GM23338 (cell line): ENCODE data around the gene PRKAR1B. TPM values are rescaled to one million over a fixed set of nuclear protein-coding genes. Genes with fewer than 3 reads are reported as not detected.

ENCODE experiments used
- ATAC-seq: fragments of 200-7000 bp; cut with Tn5 transposase; 3 replicates; pipeline ENCODE4 v1.9.1; 2020
- DNase-seq: peaks from one replicate; pipeline ENCODE4 v3.0.0-alpha.2; 2015; ENCODE audit warnings: low spot score
- H2AFZ ChIP-seq: fragments of 200-600 bp; sonication (generic); 2 replicates; pipeline ENCODE4 v1.8.0; 2016; ENCODE audit warnings: antibody characterized with exemption, mild to moderate bottlenecking, moderate library complexity
- H3F3A ChIP-seq: fragments of 200-600 bp; sonication (generic); replicated peaks from 2 replicates; pipeline ENCODE4 v1.8.0; 2017; ENCODE audit warnings: antibody characterized with exemption, mixed run types, low read depth
- H3K27ac ChIP-seq: fragments of 200-600 bp; sonication (generic); 2 replicates; pipeline ENCODE4 v1.6.1; 2016; ENCODE audit warnings: low read depth
- H3K27me3 ChIP-seq: fragments of 200-600 bp; sonication (generic); 2 replicates; pipeline ENCODE4 v1.8.0; 2016; ENCODE audit warnings: mild to moderate bottlenecking, mixed run types, moderate library complexity; ENCODE audit not compliant: insufficient read depth
- H3K36me3 ChIP-seq: fragments of 200-600 bp; sonication (generic); 2 replicates; pipeline ENCODE4 v1.8.0; 2016; ENCODE audit warnings: mild to moderate bottlenecking; ENCODE audit not compliant: insufficient read depth
- H3K4me1 ChIP-seq: fragments of 200-600 bp; sonication (generic); 2 replicates; pipeline ENCODE4 v1.8.0; 2016; ENCODE audit warnings: mild to moderate bottlenecking, moderate library complexity; ENCODE audit not compliant: insufficient read depth
- H3K4me2 ChIP-seq: fragments of 200-600 bp; sonication (generic); 2 replicates; pipeline ENCODE4 v1.7.1; 2017; ENCODE audit warnings: mixed run types
- H3K4me3 ChIP-seq: fragments of 200-600 bp; sonication (generic); 2 replicates; pipeline ENCODE4 v1.6.1; 2016; ENCODE audit warnings: mixed run types
- H3K79me2 ChIP-seq: fragments of 200-600 bp; sonication (generic); replicated peaks from 2 replicates; pipeline ENCODE4 v1.8.0; 2017; ENCODE audit warnings: mild to moderate bottlenecking; ENCODE audit not compliant: insufficient read depth
- H3K9me2 ChIP-seq: fragments of 200-600 bp; sonication (generic); 2 replicates; pipeline ENCODE4 v1.8.0; 2017; ENCODE audit not compliant: insufficient read depth
- H4K20me1 ChIP-seq: fragments of 200-600 bp; sonication (generic); replicated peaks from 2 replicates; pipeline ENCODE4 v1.8.0; 2017; ENCODE audit warnings: mild to moderate bottlenecking; ENCODE audit not compliant: insufficient read depth
- H3K27ac Mint-ChIP-seq: 2 replicates; pipeline ENCODE4 v1.8.0; 2020; ENCODE audit warnings: inconsistent platforms, mild to moderate bottlenecking, moderate library complexity, mixed read lengths
- H3K27me3 Mint-ChIP-seq: 3 replicates; pipeline ENCODE4 v1.8.0; 2022; ENCODE audit warnings: low read depth, mild to moderate bottlenecking, moderate library complexity, mixed read lengths, inconsistent platforms; ENCODE audit not compliant: insufficient read depth, poor library complexity
- H3K36me3 Mint-ChIP-seq: 3 replicates; pipeline ENCODE4 v1.8.0; 2021; ENCODE audit warnings: low read depth, mild to moderate bottlenecking, inconsistent platforms, moderate library complexity, mixed read lengths
- H3K4me1 Mint-ChIP-seq: 3 replicates; pipeline ENCODE4 v1.8.0; 2020; ENCODE audit warnings: mild to moderate bottlenecking, inconsistent platforms, mixed read lengths
- H3K4me3 Mint-ChIP-seq: 3 replicates; pipeline ENCODE4 v1.8.0; 2021; ENCODE audit warnings: moderate library complexity, mild to moderate bottlenecking, inconsistent platforms, mixed read lengths
- H3K9me3 Mint-ChIP-seq: 3 replicates; pipeline ENCODE4 v1.8.0; 2020; ENCODE audit warnings: moderate library complexity, mild to moderate bottlenecking, inconsistent platforms, mixed read lengths
- CTCF ChIP-seq, 2 experiments: fragments of 200-600 bp in 1 of 2; sonication (generic) in 1 of 2; conservative IDR thresholded peaks; 2 replicates each; pipeline versions ENCODE4 v1.5.1 to v1.6.1; 2016 to 2017; ENCODE audit warnings: antibody characterized with exemption in 2 of 2, low read depth in 2 of 2, mild to moderate bottlenecking in 2 of 2, moderate library complexity in 1 of 2
- NANOG ChIP-seq: IDR thresholded peaks from 2 replicates; pipeline ENCODE4 v1.6.1; 2016; ENCODE audit warnings: antibody characterized with exemption, borderline replicate concordance
- polyA plus RNA-seq: library from polyadenylated mRNA; unstranded; fragments of >200 nt; fragmentation: Nextera tagmentation; extraction: Ambion mirVana; gene quantifications from 2 replicates; pipeline ENCODE4 v1.2.1, GENCODE V29; 2016
- total RNA-seq: library from RNA; depleted of rRNA; stranded (reverse); fragments of >200 nt; shearing (Covaris generic); gene quantifications from 2 replicates; pipeline ENCODE4 v1.2.3, GENCODE V29; 2014
- TF ChIP-seq, protein P1 (sequence below): fragments of 250-450 bp; sonication (Bioruptor Pico); IDR thresholded peaks from 2 replicates; pipeline ENCODE4 v1.5.0; 2020; ENCODE audit warnings: mild to moderate bottlenecking, moderate library complexity

Gene PRKAR1B
- total and polyA plus RNA-seq, 2 experiments from 2014 or later: 35.7 to 36.7 TPM

DNA sequence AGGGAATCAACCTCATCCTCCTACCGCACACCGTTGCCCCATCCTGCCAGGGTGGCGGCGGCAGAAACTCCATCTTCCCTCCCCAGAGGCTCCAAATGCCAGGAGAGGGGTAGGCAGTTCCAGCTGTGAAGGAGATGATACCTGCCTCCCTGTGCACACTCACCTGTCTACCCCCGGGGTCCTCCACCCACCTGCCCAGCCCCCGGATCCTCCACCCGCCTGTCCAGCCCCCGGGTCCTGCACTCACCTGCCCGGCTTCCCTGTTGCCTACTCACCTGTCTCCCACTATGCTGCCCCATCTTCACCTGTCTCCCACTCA is 14.0 kb downstream of the PRKAR1B start (continued):
- TF ChIP-seq, protein P1, sequence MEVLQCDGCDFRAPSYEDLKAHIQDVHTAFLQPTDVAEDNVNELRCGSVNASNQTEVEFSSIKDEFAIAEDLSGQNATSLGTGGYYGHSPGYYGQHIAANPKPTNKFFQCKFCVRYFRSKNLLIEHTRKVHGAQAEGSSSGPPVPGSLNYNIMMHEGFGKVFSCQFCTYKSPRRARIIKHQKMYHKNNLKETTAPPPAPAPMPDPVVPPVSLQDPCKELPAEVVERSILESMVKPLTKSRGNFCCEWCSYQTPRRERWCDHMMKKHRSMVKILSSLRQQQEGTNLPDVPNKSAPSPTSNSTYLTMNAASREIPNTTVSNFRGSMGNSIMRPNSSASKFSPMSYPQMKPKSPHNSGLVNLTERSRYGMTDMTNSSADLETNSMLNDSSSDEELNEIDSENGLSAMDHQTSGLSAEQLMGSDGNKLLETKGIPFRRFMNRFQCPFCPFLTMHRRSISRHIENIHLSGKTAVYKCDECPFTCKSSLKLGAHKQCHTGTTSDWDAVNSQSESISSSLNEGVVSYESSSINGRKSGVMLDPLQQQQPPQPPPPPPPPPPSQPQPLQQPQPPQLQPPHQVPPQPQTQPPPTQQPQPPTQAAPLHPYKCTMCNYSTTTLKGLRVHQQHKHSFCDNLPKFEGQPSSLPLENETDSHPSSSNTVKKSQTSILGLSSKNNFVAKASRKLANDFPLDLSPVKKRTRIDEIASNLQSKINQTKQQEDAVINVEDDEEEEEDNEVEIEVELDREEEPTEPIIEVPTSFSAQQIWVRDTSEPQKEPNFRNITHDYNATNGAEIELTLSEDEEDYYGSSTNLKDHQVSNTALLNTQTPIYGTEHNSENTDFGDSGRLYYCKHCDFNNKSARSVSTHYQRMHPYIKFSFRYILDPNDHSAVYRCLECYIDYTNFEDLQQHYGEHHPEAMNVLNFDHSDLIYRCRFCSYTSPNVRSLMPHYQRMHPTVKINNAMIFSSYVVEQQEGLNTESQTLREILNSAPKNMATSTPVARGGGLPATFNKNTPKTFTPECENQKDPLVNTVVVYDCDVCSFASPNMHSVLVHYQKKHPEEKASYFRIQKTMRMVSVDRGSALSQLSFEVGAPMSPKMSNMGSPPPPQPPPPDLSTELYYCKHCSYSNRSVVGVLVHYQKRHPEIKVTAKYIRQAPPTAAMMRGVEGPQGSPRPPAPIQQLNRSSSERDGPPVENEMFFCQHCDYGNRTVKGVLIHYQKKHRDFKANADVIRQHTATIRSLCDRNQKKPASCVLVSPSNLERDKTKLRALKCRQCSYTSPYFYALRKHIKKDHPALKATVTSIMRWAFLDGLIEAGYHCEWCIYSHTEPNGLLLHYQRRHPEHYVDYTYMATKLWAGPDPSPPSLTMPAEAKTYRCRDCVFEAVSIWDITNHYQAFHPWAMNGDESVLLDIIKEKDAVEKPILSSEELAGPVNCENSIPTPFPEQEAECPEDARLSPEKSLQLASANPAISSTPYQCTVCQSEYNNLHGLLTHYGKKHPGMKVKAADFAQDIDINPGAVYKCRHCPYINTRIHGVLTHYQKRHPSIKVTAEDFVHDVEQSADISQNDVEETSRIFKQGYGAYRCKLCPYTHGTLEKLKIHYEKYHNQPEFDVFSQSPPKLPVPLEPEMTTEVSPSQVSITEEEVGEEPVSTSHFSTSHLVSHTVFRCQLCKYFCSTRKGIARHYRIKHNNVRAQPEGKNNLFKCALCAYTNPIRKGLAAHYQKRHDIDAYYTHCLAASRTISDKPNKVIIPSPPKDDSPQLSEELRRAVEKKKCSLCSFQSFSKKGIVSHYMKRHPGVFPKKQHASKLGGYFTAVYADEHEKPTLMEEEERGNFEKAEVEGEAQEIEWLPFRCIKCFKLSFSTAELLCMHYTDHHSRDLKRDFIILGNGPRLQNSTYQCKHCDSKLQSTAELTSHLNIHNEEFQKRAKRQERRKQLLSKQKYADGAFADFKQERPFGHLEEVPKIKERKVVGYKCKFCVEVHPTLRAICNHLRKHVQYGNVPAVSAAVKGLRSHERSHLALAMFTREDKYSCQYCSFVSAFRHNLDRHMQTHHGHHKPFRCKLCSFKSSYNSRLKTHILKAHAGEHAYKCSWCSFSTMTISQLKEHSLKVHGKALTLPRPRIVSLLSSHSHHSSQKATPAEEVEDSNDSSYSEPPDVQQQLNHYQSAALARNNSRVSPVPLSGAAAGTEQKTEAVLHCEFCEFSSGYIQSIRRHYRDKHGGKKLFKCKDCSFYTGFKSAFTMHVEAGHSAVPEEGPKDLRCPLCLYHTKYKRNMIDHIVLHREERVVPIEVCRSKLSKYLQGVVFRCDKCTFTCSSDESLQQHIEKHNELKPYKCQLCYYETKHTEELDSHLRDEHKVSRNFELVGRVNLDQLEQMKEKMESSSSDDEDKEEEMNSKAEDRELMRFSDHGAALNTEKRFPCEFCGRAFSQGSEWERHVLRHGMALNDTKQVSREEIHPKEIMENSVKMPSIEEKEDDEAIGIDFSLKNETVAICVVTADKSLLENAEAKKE (CRISPR knock-in tag): no peak
- TF ChIP-seq NANOG: no peak

- Histone ChIP-seq H4K20me1 (peaks cover 7% of the 10 kb centered on the region), H3K36me3 (no peaks in the 10 kb centered on the region), H3K4me1 (peaks cover 3% of the 10 kb centered on the region; the same call in 1 of the 2 replicates), H3K4me3 (peak overlapping the region; percentile 59), H2AFZ (peak overlapping the region; percentile 76), H3K27me3 (no peaks in the 10 kb centered on the region), H3K9me2 (no peaks in the 10 kb centered on the region), H3K79me2 (peaks cover 46% of the 10 kb centered on the region), H3K4me2 (peak overlapping the region; percentile 84), H3F3A (no peaks in the 10 kb centered on the region), H3K27ac (no peak overlapping the region)
- peaks cover 42% of the 10 kb centered on the region for H3K36me3 Mint-ChIP-seq
- peak; percentile 50 for DNase-seq
- TF ChIP-seq CTCF (conservative IDR thresholded peaks at IDR 0.05; ENCODE audit: low read depth in 2 of 2): no peak
- H3K27me3 Mint-ChIP-seq: peaks cover 12% of the 10 kb centered on the region
- ATAC-seq: peak; percentile 52
- H3K27ac Mint-ChIP-seq: no peak overlapping the region
- H3K4me3 Mint-ChIP-seq: peak overlapping the region; percentile 59
- no peaks in the 10 kb centered on the region; the same call in none of the 3 replicates for H3K9me3 Mint-ChIP-seq
- H3K4me1 Mint-ChIP-seq: peaks cover 27% of the 10 kb centered on the region
Measured at GRCh38 chr7:712381-713138, 14.5 kb downstream of the PRKAR1B start.
